ENCODE results near the gene PYDC2. TPM values are rescaled to one million over a fixed set of nuclear protein-coding genes. Genes with fewer than 3 reads are reported as not detected.

PYDC2 gene
- total RNA-seq, 1 experiment from 2014 or later, result not detected

- no peaks in the 10 kb centered on the region for H3K27me3 Mint-ChIP-seq (ENCODE audit: low read depth)
- Histone ChIP-seq H2BK120ac (ENCODE audit: low read depth, low read length, poor library complexity, severe bottlenecking) (no peak overlapping the region), H3K4me1 (ENCODE audit: insufficient read depth, low read length) (no peaks in the 10 kb centered on the region), H3K27ac (ENCODE audit: insufficient read length, low read depth, low read length) (no peak overlapping the region), H2AK5ac (ENCODE audit: insufficient read length, low read length) (no peak overlapping the region), H3K9me3 (ENCODE audit: control insufficient read depth, low read depth, low read length) (no peaks in the 10 kb centered on the region), H3K9ac (ENCODE audit: extremely low read depth, insufficient read length, low read length) (no peak overlapping the region), H2BK20ac (ENCODE audit: low read depth, low read length, poor library complexity, severe bottlenecking) (no peak overlapping the region), H3K56ac (ENCODE audit: insufficient read length, low read depth, low read length) (no peak overlapping the region), H3K14ac (ENCODE audit: insufficient read depth, low read length) (no peak overlapping the region), H2BK15ac (ENCODE audit: low read depth, low read length) (no peak overlapping the region), H4K8ac (replicated peaks; ENCODE audit: insufficient read length, low read depth, low read length) (no peak overlapping the region), H3K27me3 (ENCODE audit: insufficient read depth, low read length) (no peaks in the 10 kb centered on the region), H3K18ac (ENCODE audit: insufficient read length, low read depth, low read length) (no peak overlapping the region), H3K79me1 (ENCODE audit: insufficient read depth, low read depth, low read length, poor library complexity, severe bottlenecking) (no peaks in the 10 kb centered on the region), H4K20me1 (ENCODE audit: control insufficient read depth, insufficient read depth, insufficient read length) (no peaks in the 10 kb centered on the region), H4K91ac (ENCODE audit: insufficient read length, low read depth, low read length) (no peak overlapping the region), H2BK5ac (ENCODE audit: insufficient read length, low read length) (no peak overlapping the region), H4K5ac (ENCODE audit: insufficient read length, low read depth, low read length) (no peak overlapping the region), H3K79me2 (ENCODE audit: insufficient read depth, low read length) (no peaks in the 10 kb centered on the region), H2AFZ (ENCODE audit: low read length) (no peak overlapping the region), H2BK12ac (ENCODE audit: insufficient read length, low read depth, low read length) (no peak overlapping the region), H3K4me2 (ENCODE audit: insufficient read depth, insufficient read length, low read length) (no peak overlapping the region), H3K4ac (ENCODE audit: low read depth, low read length) (no peak overlapping the region), H3T11ph (ENCODE audit: low read length) (no peak overlapping the region), H3K23ac (ENCODE audit: insufficient read length, low read depth, low read length) (no peak overlapping the region), H3K23me2 (ENCODE audit: insufficient read length, low read depth, low read length, poor library complexity, severe bottlenecking) (no peaks in the 10 kb centered on the region)
- peaks cover 0 to 6% of the 10 kb centered on the region in 2 experiments; a peak in 1 of 5 replicates for H3K9me3 Mint-ChIP-seq
- H3K4me1 Mint-ChIP-seq, result no peaks in the 10 kb centered on the region; a peak in 1 of 4 replicates
- no peak for TF ChIP-seq CTCF (conservative IDR thresholded peaks at IDR 0.05)
- no peak for DNase-seq
- no peak overlapping the region for H3K4me3 Mint-ChIP-seq
- H3K36me3 Mint-ChIP-seq (ENCODE audit: insufficient read depth in 1 of 3, low read depth in 3 of 3), result no peaks in the 10 kb centered on the region
- no CpG with 5 or more reads among the region's 2 CpGs for WGBS (ENCODE audit: extremely low coverage, insufficient read length, low lambda C conversion rate)
- H3K27ac Mint-ChIP-seq, result no peak overlapping the region
These were observed 25.0 kb upstream of the PYDC2 start for GRCh38 chr3:191435981-191436380.
